NCI-H524 treated with DMSO at 0.1 percent for 48 hours (cell line): ENCODE measurements around the gene TTC38.

Source experiments
- DNase-seq: peaks from one replicate; lab custom pipeline; 2025; lab: John Stamatoyannopoulos, UW

Gene TTC38

GRCh38 chr22:46278656-46279645 lies 11.1 kb downstream of the TTC38 start:
- DNase-seq, result no peak

- DNase-seq, result no peak
Observed at GRCh38 chr22:46280063-46280817, 12.4 kb downstream of the TTC38 start.

- no peak for DNase-seq
Observed at GRCh38 chr22:46280999-46281623, 13.3 kb downstream of the TTC38 start.

GRCh38 chr22:46281866-46282678 lies 14.3 kb downstream of the TTC38 start:
- no peak for DNase-seq

GRCh38 chr22:46286006-46286405 lies 18.2 kb downstream of the TTC38 start:
- no peak for DNase-seq

GRCh38 chr22:46286941-46287872 lies 19.4 kb downstream of the TTC38 start:
- no peak for DNase-seq

GRCh38 chr22:46287873-46288751 lies 20.3 kb downstream of the TTC38 start:
- DNase-seq, result no peak

- DNase-seq, result no peak
Observed at GRCh38 chr22:46288846-46289243, 21.0 kb downstream of the TTC38 start.

- DNase-seq, result no peak
Observed at GRCh38 chr22:46289244-46289891, 21.6 kb downstream of the TTC38 start.

GRCh38 chr22:46290121-46290842 lies 22.5 kb downstream of the TTC38 start:
- DNase-seq, result no peak

GRCh38 chr22:46290843-46291785 lies 23.3 kb downstream of the TTC38 start:
- no peak for DNase-seq

GRCh38 chr22:46292173-46292572 lies 24.4 kb downstream of the TTC38 start:
- no peak for DNase-seq

- no peak for DNase-seq
Observed at GRCh38 chr22:46292732-46293131, 24.9 kb downstream of the TTC38 start.

GRCh38 chr22:46293577-46294260 lies 25.9 kb downstream of the TTC38 start:
- DNase-seq, result no peak

- no peak for DNase-seq
Observed at GRCh38 chr22:46294784-46295183, 27.0 kb downstream of the TTC38 start.

GRCh38 chr22:46295277-46295971 lies 27.6 kb downstream of the TTC38 start:
- DNase-seq, result no peak
